ENCODE data around the gene IRGC. TPM values are rescaled to one million over a fixed set of nuclear protein-coding genes. Genes with fewer than 3 reads are reported as not detected.
"Not testable (repeated sequence)": the region's sequence is repeated elsewhere in the genome, so short reads cannot be mapped to it uniquely, and the experiment has no call there.

The IRGC gene
- polyA plus RNA-seq, 4 donors = not detected

- no peak for DNase-seq (ENCODE audit: low read depth in 4 of 4, low spot score in 2 of 4)
Observed at GRCh38 chr19:43751466-43752220, 35.8 kb downstream of the IRGC start.

GRCh38 chr19:43752287-43752875, 36.5 kb downstream of the IRGC start:
- DNase-seq (ENCODE audit: low read depth in 4 of 4, low spot score in 2 of 4) = no peak

GRCh38 chr19:43754253-43754502, 38.3 kb downstream of the IRGC start:
- DNase-seq (ENCODE audit: low read depth in 4 of 4, low spot score in 2 of 4) = peak in 1 of 4 donors; percentile 9

- peak; percentile 98 to 99 (median 98) for DNase-seq (ENCODE audit: low read depth in 4 of 4, low spot score in 2 of 4)
Observed at GRCh38 chr19:43754503-43755255, 38.8 kb downstream of the IRGC start, which contains the start of gene SMG9. Gene SMG9 (minus strand): TSS chr19:43754962. CDS start chr19:43750741, 4,221 bp downstream.

- peak; percentile 51 to 78 (median 54) for DNase-seq (ENCODE audit: low read depth in 4 of 4, low spot score in 2 of 4)
Observed at GRCh38 chr19:43755256-43755801, 39.5 kb downstream of the IRGC start.

- DNase-seq (ENCODE audit: low read depth in 4 of 4, low spot score in 2 of 4) = no peak
Observed at GRCh38 chr19:43759515-43759914, 43.6 kb downstream of the IRGC start.

GRCh38 chr19:43760941-43761340, 45.1 kb downstream of the IRGC start:
- no peak for DNase-seq (ENCODE audit: low read depth in 4 of 4, low spot score in 2 of 4)

GRCh38 chr19:43762814-43763213, 46.9 kb downstream of the IRGC start:
- no peak for DNase-seq (ENCODE audit: low read depth in 4 of 4, low spot score in 2 of 4)

GRCh38 chr19:43763473-43763939, 47.6 kb downstream of the IRGC start:
- no peak for DNase-seq (ENCODE audit: low read depth in 4 of 4, low spot score in 2 of 4)

GRCh38 chr19:43764684-43765083, 48.8 kb downstream of the IRGC start:
- not testable (repeated sequence) for DNase-seq (ENCODE audit: low read depth in 4 of 4, low spot score in 2 of 4)

- DNase-seq (ENCODE audit: low read depth in 4 of 4, low spot score in 2 of 4) = no peak
Observed at GRCh38 chr19:43765109-43765876, 49.4 kb downstream of the IRGC start.

GRCh38 chr19:43766755-43767043, 50.8 kb downstream of the IRGC start:
- no peak for DNase-seq (ENCODE audit: low read depth in 4 of 4, low spot score in 2 of 4)

- no peak for DNase-seq (ENCODE audit: low read depth in 4 of 4, low spot score in 2 of 4)
Observed at GRCh38 chr19:43767316-43767715, 51.4 kb downstream of the IRGC start.

- DNase-seq (ENCODE audit: low read depth in 4 of 4, low spot score in 2 of 4) = no peak
Observed at GRCh38 chr19:43767818-43768217, 51.9 kb downstream of the IRGC start.

GRCh38 chr19:43768273-43769050, 52.6 kb downstream of the IRGC start:
- no peak for DNase-seq (ENCODE audit: low read depth in 4 of 4, low spot score in 2 of 4)

GRCh38 chr19:43769256-43769655, 53.4 kb downstream of the IRGC start:
- DNase-seq (ENCODE audit: low read depth in 4 of 4, low spot score in 2 of 4) = no peak
